Thymus (tissue), 11 donors: ENCODE results near the gene MRPS27. TPM values are rescaled to one million over a fixed set of nuclear protein-coding genes. Genes with fewer than 3 reads are reported as not detected.

Experiments
- DNase-seq, 9 donors: peaks; one replicate each; pipeline ENCODE4 v3.0.0-alpha.2; 2013; ENCODE audit warnings: low spot score in 9 of 9, low read depth in 6 of 9, missing footprints in 1 of 9
- H3K27ac ChIP-seq, 2 donors: one replicate each; pipeline ENCODE4 v1.5.1; 2013; ENCODE audit warnings: control low read depth in 1 of 2, low read depth in 1 of 2, low read length in 1 of 2, mild to moderate bottlenecking in 1 of 2, moderate library complexity in 1 of 2
- H3K27me3 ChIP-seq, 2 donors: one replicate each; pipeline ENCODE4 v1.5.1; 2013; ENCODE audit warnings: low read length in 1 of 2; ENCODE audit not compliant: control insufficient read depth in 2 of 2, insufficient read depth in 1 of 2
- H3K36me3 ChIP-seq, 2 donors: one replicate each; pipeline ENCODE4 v1.5.1; 2013; ENCODE audit warnings: low read length in 1 of 2, mild to moderate bottlenecking in 1 of 2, moderate library complexity in 1 of 2; ENCODE audit not compliant: control insufficient read depth in 2 of 2, insufficient read depth in 2 of 2
- H3K4me1 ChIP-seq, 2 donors: one replicate each; pipeline ENCODE4 v1.5.1; 2013; ENCODE audit warnings: low read length in 2 of 2; ENCODE audit not compliant: control insufficient read depth in 2 of 2, insufficient read depth in 2 of 2
- H3K4me3 ChIP-seq, 2 donors: one replicate each; pipeline ENCODE4 v1.5.1; 2013; ENCODE audit warnings: low read length in 2 of 2, control low read depth in 1 of 2, mild to moderate bottlenecking in 1 of 2
- H3K9me3 ChIP-seq, 2 donors: one replicate each; pipeline ENCODE4 v1.5.1; 2013; ENCODE audit warnings: low read length in 1 of 2, mild to moderate bottlenecking in 1 of 2; ENCODE audit not compliant: control insufficient read depth in 2 of 2, insufficient read depth in 1 of 2
- WGBS: extraction: QIAGEN DNeasy Blood & Tissue Kit; methylation state at CpG from one replicate; pipeline ENCODE4 v1.1.7; 2013; 5-methylcytosine and 5-hydroxymethylcytosine counted together
- polyA plus RNA-seq: library from polyadenylated mRNA; stranded (reverse); fragments of 200-250 nt; gene quantifications from one replicate; pipeline ENCODE4 v1.2.3, GENCODE V29; 2013
- total RNA-seq: library from RNA; stranded (reverse); fragments of 120-200 nt; gene quantifications from one replicate; pipeline ENCODE4 v1.2.4, GENCODE V29; 2013
- donor health status: healthy.

MRPS27 gene
- total and polyA plus RNA-seq, 2 donors = 27.9 to 46.0 TPM

GRCh38 chr5:72248410-72248981 lies 71.5 kb downstream of the MRPS27 start:
- Histone ChIP-seq H3K4me3 (no peak overlapping the region), H3K27me3 (no peaks in the 10 kb centered on the region), H3K36me3 (peaks cover 0 to 3% of the 10 kb centered on the region in 2 donors), H3K27ac (no peak overlapping the region), H3K9me3 (no peaks in the 10 kb centered on the region), H3K4me1 (no peaks in the 10 kb centered on the region)
- no peak for DNase-seq
- WGBS = 97% methylated on average over 2 of the region's 2 CpGs

GRCh38 chr5:72246954-72247442 lies 73.0 kb downstream of the MRPS27 start:
- no peak for DNase-seq
- H3K4me1 ChIP-seq = no peaks in the 10 kb centered on the region
- no peak overlapping the region for H3K4me3 ChIP-seq
- 95% methylated on average over 4 of the region's 4 CpGs for WGBS
- H3K27ac ChIP-seq = no peak overlapping the region
- no peaks in the 10 kb centered on the region for H3K27me3 ChIP-seq
- peaks cover 0 to 3% of the 10 kb centered on the region in 2 donors for H3K36me3 ChIP-seq
- H3K9me3 ChIP-seq = no peaks in the 10 kb centered on the region

DNA sequence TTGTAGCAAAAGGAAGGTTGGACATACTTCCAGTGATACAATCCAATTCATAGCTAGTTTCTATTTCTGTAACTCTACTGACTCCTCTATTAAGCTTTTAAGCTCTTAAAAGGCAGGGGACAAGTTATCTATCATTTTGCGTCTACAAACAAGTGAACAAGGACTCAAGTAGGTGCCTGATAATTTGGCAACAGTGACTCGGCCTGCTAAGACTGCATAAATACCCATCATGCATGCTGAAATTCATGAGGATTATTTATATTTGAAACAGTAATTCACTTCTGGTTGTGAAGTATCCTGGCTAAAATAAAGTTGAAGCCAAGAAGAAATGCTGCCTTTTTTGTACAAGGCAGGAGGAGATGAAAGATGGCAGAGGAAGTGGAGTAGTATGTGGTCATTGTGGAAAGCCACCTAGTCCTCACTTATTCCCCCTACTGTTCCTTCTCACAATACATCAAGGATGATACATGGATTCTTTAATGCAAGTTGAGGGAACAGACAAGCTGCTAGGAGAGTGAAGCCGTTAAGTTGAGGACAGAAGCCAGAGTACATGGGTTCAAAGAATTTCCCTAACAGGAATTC lies 74.0 kb downstream of the MRPS27 start:
- 97% methylated on average over 3 of the region's 3 CpGs for WGBS
- no peaks in the 10 kb centered on the region for H3K9me3 ChIP-seq
- H3K4me3 ChIP-seq = no peak overlapping the region
- no peaks in the 10 kb centered on the region for H3K4me1 ChIP-seq
- peak in 2 of 9 donors; percentile 13 to 37 for DNase-seq
- no peak overlapping the region for H3K27ac ChIP-seq
- no peaks in the 10 kb centered on the region for H3K27me3 ChIP-seq
- H3K36me3 ChIP-seq = peaks cover 0 to 1% of the 10 kb centered on the region in 2 donors

- no peaks in the 10 kb centered on the region for H3K9me3 ChIP-seq
- no peak overlapping the region for H3K4me3 ChIP-seq
- no peaks in the 10 kb centered on the region for H3K27me3 ChIP-seq
- H3K36me3 ChIP-seq = no peaks in the 10 kb centered on the region
- WGBS = 98% methylated on average over 1 of the region's 1 CpG
- H3K27ac ChIP-seq = no peak overlapping the region
- no peaks in the 10 kb centered on the region for H3K4me1 ChIP-seq
- DNase-seq = no peak
These were observed 74.5 kb downstream of the MRPS27 start for GRCh38 chr5:72245546-72245945.

- DNase-seq = no peak
- H3K27ac ChIP-seq = no peak overlapping the region
- no peak overlapping the region for H3K4me3 ChIP-seq
- no peaks in the 10 kb centered on the region for H3K27me3 ChIP-seq
- WGBS = 97% methylated on average over 2 of the region's 2 CpGs
- no peaks in the 10 kb centered on the region for H3K4me1 ChIP-seq
- no peaks in the 10 kb centered on the region for H3K9me3 ChIP-seq
- H3K36me3 ChIP-seq = no peaks in the 10 kb centered on the region
These were observed 75.1 kb downstream of the MRPS27 start for GRCh38 chr5:72244862-72245371.

- 93% methylated on average over 2 of the region's 2 CpGs for WGBS
- Histone ChIP-seq H3K27me3 (no peaks in the 10 kb centered on the region), H3K36me3 (no peaks in the 10 kb centered on the region), H3K9me3 (no peaks in the 10 kb centered on the region), H3K4me1 (no peaks in the 10 kb centered on the region), H3K27ac (no peak overlapping the region), H3K4me3 (no peak overlapping the region)
- DNase-seq = no peak
These were observed 76.3 kb downstream of the MRPS27 start for GRCh38 chr5:72243706-72244105.

DNA sequence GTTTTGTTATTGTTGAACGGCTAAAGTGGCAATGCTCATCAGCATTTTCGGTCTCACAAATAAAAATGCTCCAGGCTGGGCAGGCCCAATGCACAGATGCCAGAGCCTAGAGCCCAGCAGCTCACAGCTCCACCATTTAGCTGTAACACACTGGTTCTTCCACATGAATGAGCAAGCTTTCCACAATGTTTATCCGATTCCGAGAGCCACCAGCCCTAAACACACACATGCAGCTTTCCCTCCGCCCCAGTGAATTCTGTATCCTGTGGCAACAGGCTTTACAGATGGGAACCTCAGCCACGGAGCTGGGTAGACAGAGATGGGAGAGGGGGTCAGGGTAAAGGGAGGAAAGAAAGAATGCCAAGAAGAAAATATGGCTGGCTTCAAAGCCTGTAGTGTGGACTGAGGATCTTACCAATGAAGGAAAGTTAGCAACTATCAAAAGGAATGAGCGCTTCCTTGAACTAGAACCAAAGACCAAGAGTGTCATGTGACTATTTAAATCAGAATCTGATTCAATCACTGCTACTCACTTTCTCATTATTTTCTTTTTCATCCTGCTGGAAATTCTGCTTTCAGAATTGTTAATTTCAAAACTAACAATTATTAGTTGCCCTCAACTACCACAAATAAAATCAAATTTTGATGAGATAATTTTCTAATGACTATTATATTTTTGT lies 77.1 kb downstream of the MRPS27 start:
- no peaks in the 10 kb centered on the region for H3K4me1 ChIP-seq
- H3K27me3 ChIP-seq = no peaks in the 10 kb centered on the region
- no peak overlapping the region for H3K4me3 ChIP-seq
- H3K36me3 ChIP-seq = no peaks in the 10 kb centered on the region
- DNase-seq = no peak
- 98% methylated on average over 7 of the region's 7 CpGs for WGBS
- no peaks in the 10 kb centered on the region for H3K9me3 ChIP-seq
- H3K27ac ChIP-seq = no peak overlapping the region

- WGBS = 96% methylated on average over 5 of the region's 5 CpGs
- no peak for DNase-seq
These were observed 78.6 kb downstream of the MRPS27 start for GRCh38 chr5:72241346-72242003.

More at GRCh38 chr5:72241346-72242003, 78.6 kb downstream of the MRPS27 start:
- H3K27ac ChIP-seq = no peak overlapping the region
- no peaks in the 10 kb centered on the region for H3K9me3 ChIP-seq
- no peaks in the 10 kb centered on the region for H3K27me3 ChIP-seq
- H3K36me3 ChIP-seq = peaks cover 3 to 4% of the 10 kb centered on the region in 2 donors
- no peaks in the 10 kb centered on the region for H3K4me1 ChIP-seq
- H3K4me3 ChIP-seq = no peak overlapping the region
